Type B pancreatic cell (in vitro differentiated cells): ENCODE results near the gene ZNF267. TPM values are rescaled to one million over a fixed set of nuclear protein-coding genes. Genes with fewer than 3 reads are reported as not detected.

Experiments used
- DNase-seq: peaks from one replicate; pipeline ENCODE4 v3.0.0; 2021; ENCODE audit warnings: mixed read lengths; ENCODE audit not compliant: unreplicated experiment; ENCODE audit errors: extremely low spot score
- H3K27ac Mint-ChIP-seq: 2 replicates; pipeline ENCODE4 v1.8.0; 2021; ENCODE audit warnings: mild to moderate bottlenecking, mixed read lengths
- H3K27me3 Mint-ChIP-seq: 2 replicates; pipeline ENCODE4 v1.8.0; 2021; ENCODE audit warnings: mixed read lengths
- H3K36me3 Mint-ChIP-seq: 2 replicates; pipeline ENCODE4 v1.8.0; 2021; ENCODE audit warnings: mixed read lengths
- H3K4me1 Mint-ChIP-seq: one replicate; pipeline ENCODE4 v1.8.0; 2021; ENCODE audit warnings: mixed read lengths; ENCODE audit not compliant: unreplicated experiment
- H3K4me3 Mint-ChIP-seq: 2 replicates; pipeline ENCODE4 v1.8.0; 2021; ENCODE audit warnings: mild to moderate bottlenecking, mixed read lengths
- H3K9me3 Mint-ChIP-seq: 2 replicates; pipeline ENCODE4 v1.8.0; 2021; ENCODE audit warnings: mixed read lengths
- CTCF ChIP-seq: fragments of 200-600 bp; sonication (generic); conservative IDR thresholded peaks from 2 replicates; pipeline ENCODE4 v1.5.0; 2021; ENCODE audit warnings: antibody characterized with exemption, mild to moderate bottlenecking
- total RNA-seq: library from RNA; stranded (reverse); gene quantifications from 2 replicates; pipeline ENCODE4 v1.2.1, GENCODE V29; 2021; ENCODE audit warnings: low replicate concordance

ZNF267 gene
- total RNA-seq, 1 donor from 2014 or later, result 16.3 TPM

DNA sequence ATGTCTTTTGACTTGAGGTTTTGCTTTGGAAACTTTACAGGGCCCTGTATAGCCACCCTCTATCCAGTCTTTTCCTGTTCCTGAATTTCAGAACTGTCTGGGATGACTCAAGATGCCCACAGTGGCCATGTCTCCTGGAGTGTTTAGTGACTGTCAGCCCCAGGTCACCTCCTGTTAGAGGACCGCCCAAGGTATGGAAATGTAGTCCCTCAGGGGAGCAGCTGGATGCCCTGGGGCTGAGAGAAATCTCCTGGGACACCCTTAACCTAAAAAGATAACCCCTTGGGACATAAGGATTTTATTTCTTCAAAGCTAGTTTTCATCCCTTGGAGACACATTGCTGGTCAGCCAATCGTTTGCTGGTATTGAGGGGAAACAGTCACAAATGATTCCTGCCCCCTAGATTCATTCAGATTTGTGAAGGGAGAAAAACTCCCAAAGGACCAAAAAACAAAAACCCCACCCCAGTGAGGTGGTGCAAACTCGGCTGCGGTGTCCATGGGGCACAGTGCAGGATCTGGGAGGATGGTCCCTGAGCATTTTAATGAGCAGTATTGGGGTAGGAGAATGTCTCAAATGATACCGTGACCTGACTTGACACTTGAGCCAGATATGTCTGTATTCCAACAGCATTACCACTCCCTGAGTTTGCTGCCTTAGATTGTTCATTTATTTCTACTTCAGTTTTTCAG lies 1.7 kb downstream of the ZNF267 start:
- Mint-ChIP-seq H3K27ac (peak overlapping the region; percentile 86), H3K9me3 (no peaks in the 10 kb centered on the region), H3K4me1 (peaks cover 25% of the 10 kb centered on the region), H3K27me3 (peaks cover 11% of the 10 kb centered on the region), H3K4me3 (peak overlapping the region; percentile 86), H3K36me3 (peaks cover 23% of the 10 kb centered on the region)
- no peak for DNase-seq
- TF ChIP-seq CTCF, result no peak

DNA sequence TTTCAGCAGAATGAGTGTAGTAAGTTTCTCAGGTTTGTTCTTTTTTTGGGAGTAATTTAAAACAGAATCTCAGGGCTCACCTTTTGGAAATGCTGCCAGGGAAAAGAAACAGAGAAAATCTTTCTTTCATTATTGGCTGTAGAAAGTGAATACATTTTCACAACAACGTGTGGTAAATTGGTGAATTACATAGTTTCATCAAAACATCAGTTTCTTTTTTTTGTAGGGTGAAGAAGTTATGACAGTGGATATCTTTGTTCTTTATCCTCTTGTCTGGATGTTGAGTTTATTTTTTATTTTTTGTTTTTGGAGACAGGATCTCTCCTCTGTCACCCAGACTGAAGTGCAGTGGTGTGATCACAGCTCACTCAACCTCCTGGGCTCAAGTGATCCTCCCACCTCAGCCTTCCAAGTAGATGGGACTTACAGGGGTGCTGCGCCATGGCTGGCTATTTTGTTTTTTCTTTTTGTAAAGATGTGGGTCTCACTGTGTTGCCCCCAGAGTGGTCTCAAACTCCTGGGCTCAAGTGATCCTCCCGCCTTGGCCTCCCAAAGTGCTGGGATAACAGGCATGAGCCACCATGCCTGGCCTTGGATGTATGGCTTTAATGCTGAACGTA lies 2.4 kb downstream of the ZNF267 start:
- H3K4me1 Mint-ChIP-seq, result peaks cover 30% of the 10 kb centered on the region
- H3K36me3 Mint-ChIP-seq, result peaks cover 28% of the 10 kb centered on the region
- peak overlapping the region; percentile 50 for H3K4me3 Mint-ChIP-seq
- H3K27ac Mint-ChIP-seq, result peak overlapping the region; percentile 44
- TF ChIP-seq CTCF, result peak; percentile 45
- peaks cover 4% of the 10 kb centered on the region for H3K27me3 Mint-ChIP-seq
- H3K9me3 Mint-ChIP-seq, result no peaks in the 10 kb centered on the region
- no peak for DNase-seq

GRCh38 chr16:31876951-31877828 lies 3.6 kb downstream of the ZNF267 start:
- Mint-ChIP-seq H3K27me3 (no peaks in the 10 kb centered on the region), H3K4me1 (peaks cover 30% of the 10 kb centered on the region), H3K36me3 (peaks cover 31% of the 10 kb centered on the region), H3K4me3 (peak overlapping the region; percentile 18), H3K27ac (peak overlapping the region; percentile 84), H3K9me3 (no peaks in the 10 kb centered on the region)
- no peak for TF ChIP-seq CTCF
- DNase-seq, result no peak

DNA sequence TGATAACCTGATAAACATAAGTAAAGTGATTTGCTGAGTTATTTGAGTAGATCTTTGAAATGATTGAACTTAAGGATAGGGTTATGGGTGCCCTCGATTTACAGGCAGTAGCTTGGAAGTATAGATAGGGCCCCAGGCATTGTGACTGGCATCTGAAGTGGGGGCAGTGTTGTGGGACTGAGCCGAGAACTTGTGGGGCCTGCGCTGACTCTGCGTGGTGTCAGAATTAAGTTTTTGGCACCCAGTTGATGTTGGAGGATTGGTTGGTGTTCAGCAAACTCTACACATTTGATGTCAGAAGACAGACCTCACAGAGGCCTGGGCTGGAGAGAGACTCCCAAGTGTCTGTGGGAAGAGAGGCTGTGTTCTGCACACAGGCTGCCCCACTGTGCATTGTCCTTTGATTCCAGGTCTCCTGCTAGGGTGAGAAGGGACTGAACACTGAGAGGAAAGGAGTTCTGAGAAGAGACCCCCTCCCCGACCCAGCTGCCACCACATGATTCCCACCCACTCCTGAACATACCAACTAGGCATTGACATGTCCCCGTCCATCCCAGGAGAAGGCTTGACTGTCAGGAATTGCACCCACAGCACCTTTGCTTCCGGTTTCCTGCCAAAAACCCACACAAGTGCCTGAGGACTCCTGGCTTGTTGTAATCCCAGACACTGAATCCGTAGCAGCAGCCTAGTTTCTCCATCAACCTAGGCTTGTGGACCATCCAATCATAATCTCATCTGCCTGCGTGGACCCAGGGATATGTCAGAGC lies 4.5 kb downstream of the ZNF267 start:
- TF ChIP-seq CTCF, result no peak
- no peaks in the 10 kb centered on the region for H3K27me3 Mint-ChIP-seq
- H3K9me3 Mint-ChIP-seq, result no peaks in the 10 kb centered on the region
- peak overlapping the region; percentile 18 for H3K4me3 Mint-ChIP-seq
- H3K4me1 Mint-ChIP-seq, result peaks cover 30% of the 10 kb centered on the region
- DNase-seq, result no peak
- peak overlapping the region; percentile 84 for H3K27ac Mint-ChIP-seq
- H3K36me3 Mint-ChIP-seq, result peaks cover 32% of the 10 kb centered on the region

DNA sequence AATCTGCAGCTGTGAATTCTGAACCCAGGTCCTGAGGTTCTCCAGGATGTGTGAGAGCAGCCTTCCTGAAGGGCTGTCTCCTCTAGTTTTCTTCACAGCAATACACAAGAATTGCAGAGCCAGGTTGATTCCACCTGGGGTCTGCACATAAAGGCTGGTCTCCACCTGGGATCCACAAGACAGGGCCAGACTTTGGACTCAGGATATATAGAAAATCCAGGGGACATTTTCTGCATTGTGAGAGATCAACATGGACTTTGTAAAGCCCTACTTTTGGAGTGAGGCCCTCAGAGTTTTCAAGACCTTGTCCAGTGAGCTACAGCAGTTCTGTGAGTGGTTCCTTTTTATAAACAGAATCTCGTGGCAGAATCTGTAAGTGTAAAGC lies 6.3 kb downstream of the ZNF267 start:
- Mint-ChIP-seq H3K4me1 (peaks cover 26% of the 10 kb centered on the region), H3K4me3 (no peak overlapping the region), H3K9me3 (no peaks in the 10 kb centered on the region), H3K27me3 (no peaks in the 10 kb centered on the region), H3K27ac (peak overlapping the region; percentile 68), H3K36me3 (peaks cover 36% of the 10 kb centered on the region)
- no peak for TF ChIP-seq CTCF
- no peak for DNase-seq
